Liver (tissue), 3 donors: ENCODE measurements around the gene STKLD1.

Experiments
- NR2F2 ChIP-seq: IDR thresholded peaks from 2 replicates; pipeline ENCODE4 v1.6.1; 2016; ENCODE audit warnings: antibody characterized with exemption
- REST ChIP-seq: IDR thresholded peaks from 2 replicates; pipeline ENCODE4 v1.6.1; 2016; ENCODE audit warnings: antibody characterized with exemption, mild to moderate bottlenecking
- SP1 ChIP-seq: IDR thresholded peaks from 2 replicates; pipeline ENCODE4 v1.6.1; 2018; ENCODE audit warnings: antibody characterized with exemption, mild to moderate bottlenecking
- TAF1 ChIP-seq: conservative IDR thresholded peaks from 2 replicates; pipeline ENCODE4 v1.6.1; 2016; ENCODE audit warnings: antibody characterized with exemption, mild to moderate bottlenecking
- TF ChIP-seq, protein P1 (sequence below): fragments of 150-350 bp; IDR thresholded peaks from 2 replicates; pipeline ENCODE4 v1.5.1; 2017; ENCODE audit warnings: improper control_type of control experiment, low read depth, low read length; ENCODE audit not compliant: missing input control
- TF ChIP-seq, protein P2 (sequence below): IDR thresholded peaks from 2 replicates; pipeline ENCODE4 v1.6.1; 2016; ENCODE audit warnings: antibody characterized with exemption
- donor health status: healthy.
- donor health status: healthy.

DNA sequence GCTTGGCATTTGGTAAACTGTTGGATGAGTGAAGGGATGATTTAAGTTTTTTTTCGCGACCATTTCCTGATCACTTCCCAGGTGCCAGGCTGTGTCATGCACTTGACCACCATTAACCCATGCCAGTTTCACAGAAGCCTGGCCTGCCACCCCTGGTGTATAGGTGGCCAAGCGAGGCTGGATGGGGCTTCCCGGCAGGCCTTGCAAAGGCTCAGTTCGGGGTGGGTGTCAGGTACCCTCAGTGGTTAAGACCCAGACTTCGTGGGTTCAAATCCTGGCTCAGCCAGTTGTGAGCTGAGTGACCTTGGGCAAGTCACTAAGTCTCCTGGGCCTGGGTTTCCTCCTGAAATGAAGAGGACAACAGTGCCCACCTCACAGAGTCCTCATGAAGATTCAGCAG lies 30.6 kb upstream of the STKLD1 start:
- TF ChIP-seq, protein P1, sequence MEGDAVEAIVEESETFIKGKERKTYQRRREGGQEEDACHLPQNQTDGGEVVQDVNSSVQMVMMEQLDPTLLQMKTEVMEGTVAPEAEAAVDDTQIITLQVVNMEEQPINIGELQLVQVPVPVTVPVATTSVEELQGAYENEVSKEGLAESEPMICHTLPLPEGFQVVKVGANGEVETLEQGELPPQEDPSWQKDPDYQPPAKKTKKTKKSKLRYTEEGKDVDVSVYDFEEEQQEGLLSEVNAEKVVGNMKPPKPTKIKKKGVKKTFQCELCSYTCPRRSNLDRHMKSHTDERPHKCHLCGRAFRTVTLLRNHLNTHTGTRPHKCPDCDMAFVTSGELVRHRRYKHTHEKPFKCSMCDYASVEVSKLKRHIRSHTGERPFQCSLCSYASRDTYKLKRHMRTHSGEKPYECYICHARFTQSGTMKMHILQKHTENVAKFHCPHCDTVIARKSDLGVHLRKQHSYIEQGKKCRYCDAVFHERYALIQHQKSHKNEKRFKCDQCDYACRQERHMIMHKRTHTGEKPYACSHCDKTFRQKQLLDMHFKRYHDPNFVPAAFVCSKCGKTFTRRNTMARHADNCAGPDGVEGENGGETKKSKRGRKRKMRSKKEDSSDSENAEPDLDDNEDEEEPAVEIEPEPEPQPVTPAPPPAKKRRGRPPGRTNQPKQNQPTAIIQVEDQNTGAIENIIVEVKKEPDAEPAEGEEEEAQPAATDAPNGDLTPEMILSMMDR: no peak
- TF ChIP-seq, protein P2, sequence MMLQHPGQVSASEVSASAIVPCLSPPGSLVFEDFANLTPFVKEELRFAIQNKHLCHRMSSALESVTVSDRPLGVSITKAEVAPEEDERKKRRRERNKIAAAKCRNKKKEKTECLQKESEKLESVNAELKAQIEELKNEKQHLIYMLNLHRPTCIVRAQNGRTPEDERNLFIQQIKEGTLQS: no peak
- TF ChIP-seq TAF1 (no peak), REST (no peak), NR2F2 (no peak), SP1 (no peak)
